ENCODE results near the gene CLEC18A.

DNA sequence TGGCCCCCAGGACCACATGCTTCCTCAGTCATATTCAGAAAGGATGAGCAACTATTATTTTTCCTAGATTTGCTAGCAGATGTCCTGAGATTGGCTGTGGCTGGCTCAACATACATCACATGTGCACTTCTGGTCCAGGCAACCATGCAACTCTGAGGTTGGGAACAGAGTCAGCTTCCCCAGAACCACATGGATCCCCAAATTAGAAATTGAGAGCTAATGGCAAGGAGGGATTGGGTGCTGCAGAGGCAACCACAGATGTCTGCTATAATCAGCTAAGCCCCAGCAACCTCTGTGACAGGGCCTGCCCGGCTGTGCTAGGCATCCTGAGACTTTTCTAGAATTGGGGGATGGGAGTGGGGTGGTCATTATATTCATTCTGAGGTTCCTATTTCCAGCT, 33.8 kb upstream of the CLEC18A start:
- TF ChIP-seq, protein P1, sequence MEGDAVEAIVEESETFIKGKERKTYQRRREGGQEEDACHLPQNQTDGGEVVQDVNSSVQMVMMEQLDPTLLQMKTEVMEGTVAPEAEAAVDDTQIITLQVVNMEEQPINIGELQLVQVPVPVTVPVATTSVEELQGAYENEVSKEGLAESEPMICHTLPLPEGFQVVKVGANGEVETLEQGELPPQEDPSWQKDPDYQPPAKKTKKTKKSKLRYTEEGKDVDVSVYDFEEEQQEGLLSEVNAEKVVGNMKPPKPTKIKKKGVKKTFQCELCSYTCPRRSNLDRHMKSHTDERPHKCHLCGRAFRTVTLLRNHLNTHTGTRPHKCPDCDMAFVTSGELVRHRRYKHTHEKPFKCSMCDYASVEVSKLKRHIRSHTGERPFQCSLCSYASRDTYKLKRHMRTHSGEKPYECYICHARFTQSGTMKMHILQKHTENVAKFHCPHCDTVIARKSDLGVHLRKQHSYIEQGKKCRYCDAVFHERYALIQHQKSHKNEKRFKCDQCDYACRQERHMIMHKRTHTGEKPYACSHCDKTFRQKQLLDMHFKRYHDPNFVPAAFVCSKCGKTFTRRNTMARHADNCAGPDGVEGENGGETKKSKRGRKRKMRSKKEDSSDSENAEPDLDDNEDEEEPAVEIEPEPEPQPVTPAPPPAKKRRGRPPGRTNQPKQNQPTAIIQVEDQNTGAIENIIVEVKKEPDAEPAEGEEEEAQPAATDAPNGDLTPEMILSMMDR (conservative IDR thresholded peaks at IDR 0.05 in 1 of 2, IDR thresholded peaks at IDR 0.05 in 1 of 2; ENCODE audit: extremely low read depth in 1 of 2, insufficient read depth in 1 of 2, low read depth in 1 of 2, low read length in 2 of 2), result no peak
- TF ChIP-seq EZH2 (IDR thresholded peaks at IDR 0.05; ENCODE audit: borderline replicate concordance, low read length), result no peak

All from mammary epithelial cell (primary cell).